ENCODE results near the gene FILIP1L.

- TF ChIP-seq POLR2A (IDR thresholded peaks at IDR 0.05) (no peak), CTCF (IDR thresholded peaks at IDR 0.05) (no peak), EP300 (IDR thresholded peaks at IDR 0.05) (no peak)
Measured at GRCh38 chr3:99864289-99864688, 250.0 kb downstream of the FILIP1L start.

Measured in stomach (tissue), 4 donors.